Tibial artery (tissue), 4 donors: ENCODE measurements around the gene GALNT9.

ENCODE experiments used
- DNase-seq, 2 donors: peaks; one replicate each; pipeline ENCODE4 v3.0.0-alpha.2; 2019
- H3K27ac ChIP-seq, 2 donors: fragments of 200-600 bp; sonication (generic) in 1 of 2; 1 replicate in 1 of 2; 2 replicates in 1 of 2; pipeline ENCODE4 v1.5.1; 2018 to 2019; ENCODE audit warnings: mild to moderate bottlenecking in 1 of 2
- H3K27me3 ChIP-seq, 2 donors: fragments of 200-600 bp; sonication (generic) in 1 of 2; one replicate each; pipeline versions ENCODE4 v1.5.1 to v1.6.0; 2016 to 2019
- H3K36me3 ChIP-seq, 3 donors: fragments of 200-600 bp; sonication (generic) in 2 of 3; one replicate each; pipeline ENCODE4 v1.5.1; 2016 to 2019; ENCODE audit warnings: mild to moderate bottlenecking in 2 of 3
- H3K4me1 ChIP-seq, 4 donors: fragments of 200-600 bp; sonication (generic) in 2 of 4; 1 replicate in 3 of 4; 2 replicates in 1 of 4; pipeline ENCODE4 v1.5.1; 2016 to 2019
- H3K4me3 ChIP-seq, 2 donors: fragments of 200-600 bp; sonication (generic) in 1 of 2; 1 replicate in 1 of 2; 2 replicates in 1 of 2; pipeline ENCODE4 v1.5.1; 2018 to 2019; ENCODE audit warnings: mild to moderate bottlenecking in 2 of 2
- H3K9me3 ChIP-seq, 3 donors: fragments of 200-600 bp; sonication (generic) in 1 of 3; one replicate each; pipeline ENCODE4 v1.5.1; 2016 to 2019
- CTCF ChIP-seq, 2 experiments: fragments of 200-600 bp in 1 of 2; fragments of 450-650 bp in 1 of 2; IDR thresholded peaks; one replicate each; pipeline ENCODE4 v1.5.1; 2017 to 2019; ENCODE audit warnings: antibody characterized with exemption in 2 of 2, mild to moderate bottlenecking in 1 of 2, moderate library complexity in 1 of 2
- intact Hi-C: fragments of 100-400 bp; cut with DNase I; formaldehyde crosslinking; loops from one replicate; pipeline ENCODE4 v1.15.0; 2023; ENCODE audit warnings: low total_unique reads

The GALNT9 gene

DNA sequence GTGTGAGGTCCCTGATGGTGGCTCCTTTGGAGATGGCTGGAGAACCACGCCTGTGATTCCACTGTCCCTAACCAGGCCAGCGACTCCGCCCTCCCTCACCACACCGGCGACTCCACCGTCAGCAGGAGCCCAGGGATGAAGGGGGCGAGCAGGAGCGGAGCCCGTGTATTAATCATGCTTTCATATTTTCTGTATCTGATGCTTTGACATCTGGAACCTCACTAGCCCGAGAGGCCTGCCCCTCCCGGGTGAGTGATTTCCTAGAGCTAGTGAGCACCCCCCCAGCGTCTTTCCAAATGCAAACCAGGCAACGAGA is 115.3 kb downstream of the GALNT9 start:
- TF ChIP-seq CTCF (IDR thresholded peaks at IDR 0.05) = no peak
- intact Hi-C loops = no loop called here
- Histone ChIP-seq H3K36me3 (no peaks in the 10 kb centered on the region), H3K4me1 (no peaks in the 10 kb centered on the region), H3K27me3 (peaks cover 0 to 31% of the 10 kb centered on the region in 2 donors), H3K9me3 (no peaks in the 10 kb centered on the region), H3K4me3 (no peak overlapping the region), H3K27ac (no peak overlapping the region)
- no peak for DNase-seq

GRCh38 chr12:132213359-132214160 is 115.8 kb downstream of the GALNT9 start:
- no peak for TF ChIP-seq CTCF (IDR thresholded peaks at IDR 0.05)
- DNase-seq = peak in 1 of 2 donors; percentile 49
- Histone ChIP-seq H3K4me1 (no peaks in the 10 kb centered on the region), H3K9me3 (peaks cover 0 to 3% (median under 1%) of the 10 kb centered on the region in 3 donors), H3K36me3 (no peaks in the 10 kb centered on the region), H3K4me3 (no peak overlapping the region), H3K27ac (no peak overlapping the region), H3K27me3 (peaks cover 0 to 30% of the 10 kb centered on the region in 2 donors)
- intact Hi-C loops = no loop called here

DNA sequence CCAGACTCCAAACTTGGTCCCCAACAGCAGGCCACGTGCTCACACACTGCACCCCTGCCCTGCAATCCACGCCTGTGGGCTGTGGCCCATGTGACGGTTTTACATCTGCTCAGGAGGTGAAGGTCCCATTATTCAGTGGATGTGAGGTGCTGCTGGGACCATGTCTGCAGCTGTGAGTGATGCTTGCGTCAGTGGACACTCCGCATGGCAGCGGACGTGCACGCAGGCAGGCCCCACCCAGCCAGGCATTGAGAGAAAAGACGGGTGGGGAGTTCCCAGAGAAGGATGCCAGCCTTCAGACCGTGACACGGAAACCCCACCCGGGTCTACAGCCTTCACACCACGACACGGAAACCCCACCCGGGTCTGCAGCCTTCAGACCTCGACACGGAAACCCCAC is 117.6 kb downstream of the GALNT9 start:
- no peak for TF ChIP-seq CTCF (IDR thresholded peaks at IDR 0.05)
- no peak overlapping the region for H3K27ac ChIP-seq
- H3K4me3 ChIP-seq = no peak overlapping the region
- H3K36me3 ChIP-seq = no peaks in the 10 kb centered on the region
- no peak for DNase-seq
- peaks cover 0 to 8% (median 7%) of the 10 kb centered on the region in 3 donors for H3K9me3 ChIP-seq
- H3K4me1 ChIP-seq = no peaks in the 10 kb centered on the region
- intact Hi-C loops = no loop called here
- H3K27me3 ChIP-seq = peaks cover 0 to 37% of the 10 kb centered on the region in 2 donors

DNA sequence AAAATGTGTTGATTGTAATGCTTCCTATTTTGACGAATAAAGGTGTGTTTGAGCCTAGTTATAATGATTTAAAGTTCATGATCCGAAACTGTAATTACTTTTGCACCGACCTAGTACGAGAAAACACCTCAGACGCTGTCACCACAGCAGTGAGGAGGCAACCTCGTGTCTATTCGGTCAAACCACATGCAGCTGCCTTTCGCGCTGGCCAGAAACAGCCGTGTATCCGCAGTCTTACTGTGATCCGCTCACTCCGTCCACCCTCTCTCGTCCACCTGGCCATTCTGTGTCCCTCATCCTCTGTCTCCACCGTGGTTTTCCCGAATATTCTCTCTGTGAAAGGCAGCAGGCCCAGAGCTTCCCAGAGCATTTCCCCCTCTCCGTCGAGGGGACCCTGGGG is 118.1 kb downstream of the GALNT9 start:
- no peak overlapping the region for H3K4me3 ChIP-seq

GRCh38 chr12:132210223-132211055 is 119.0 kb downstream of the GALNT9 start:
- H3K4me1 ChIP-seq = peaks cover 0 to 7% (median 2%) of the 10 kb centered on the region in 4 donors
- H3K9me3 ChIP-seq = peaks cover 0 to 8% (median 7%) of the 10 kb centered on the region in 3 donors
- TF ChIP-seq CTCF (IDR thresholded peaks at IDR 0.05) = no peak
- no peak overlapping the region for H3K4me3 ChIP-seq
- no peak overlapping the region for H3K27ac ChIP-seq
- DNase-seq = peak in 1 of 2 donors; percentile 61
- H3K27me3 ChIP-seq = peaks cover 0 to 42% of the 10 kb centered on the region in 2 donors
- no peaks in the 10 kb centered on the region for H3K36me3 ChIP-seq
- intact Hi-C loops = no loop called here

More for the DNA sequence above, 118.1 kb downstream of the GALNT9 start:
- Histone ChIP-seq H3K9me3 (peaks cover 0 to 8% (median 7%) of the 10 kb centered on the region in 3 donors), H3K36me3 (no peaks in the 10 kb centered on the region), H3K4me1 (no peaks in the 10 kb centered on the region), H3K27ac (no peak overlapping the region), H3K27me3 (peaks cover 0 to 39% of the 10 kb centered on the region in 2 donors)
- peak in 1 of 2 donors; percentile 57 for DNase-seq
- no peak for TF ChIP-seq CTCF (IDR thresholded peaks at IDR 0.05)
- intact Hi-C loops = no loop called here
